ENCODE data around the gene NUDT12.

GRCh38 chr5:103522586-103522985, 40.0 kb downstream of the NUDT12 start:
- TF ChIP-seq, protein P1, sequence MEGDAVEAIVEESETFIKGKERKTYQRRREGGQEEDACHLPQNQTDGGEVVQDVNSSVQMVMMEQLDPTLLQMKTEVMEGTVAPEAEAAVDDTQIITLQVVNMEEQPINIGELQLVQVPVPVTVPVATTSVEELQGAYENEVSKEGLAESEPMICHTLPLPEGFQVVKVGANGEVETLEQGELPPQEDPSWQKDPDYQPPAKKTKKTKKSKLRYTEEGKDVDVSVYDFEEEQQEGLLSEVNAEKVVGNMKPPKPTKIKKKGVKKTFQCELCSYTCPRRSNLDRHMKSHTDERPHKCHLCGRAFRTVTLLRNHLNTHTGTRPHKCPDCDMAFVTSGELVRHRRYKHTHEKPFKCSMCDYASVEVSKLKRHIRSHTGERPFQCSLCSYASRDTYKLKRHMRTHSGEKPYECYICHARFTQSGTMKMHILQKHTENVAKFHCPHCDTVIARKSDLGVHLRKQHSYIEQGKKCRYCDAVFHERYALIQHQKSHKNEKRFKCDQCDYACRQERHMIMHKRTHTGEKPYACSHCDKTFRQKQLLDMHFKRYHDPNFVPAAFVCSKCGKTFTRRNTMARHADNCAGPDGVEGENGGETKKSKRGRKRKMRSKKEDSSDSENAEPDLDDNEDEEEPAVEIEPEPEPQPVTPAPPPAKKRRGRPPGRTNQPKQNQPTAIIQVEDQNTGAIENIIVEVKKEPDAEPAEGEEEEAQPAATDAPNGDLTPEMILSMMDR (tag by site-specific recombination; IDR thresholded peaks at IDR 0.05) = no peak
- TF ChIP-seq, protein P2, sequence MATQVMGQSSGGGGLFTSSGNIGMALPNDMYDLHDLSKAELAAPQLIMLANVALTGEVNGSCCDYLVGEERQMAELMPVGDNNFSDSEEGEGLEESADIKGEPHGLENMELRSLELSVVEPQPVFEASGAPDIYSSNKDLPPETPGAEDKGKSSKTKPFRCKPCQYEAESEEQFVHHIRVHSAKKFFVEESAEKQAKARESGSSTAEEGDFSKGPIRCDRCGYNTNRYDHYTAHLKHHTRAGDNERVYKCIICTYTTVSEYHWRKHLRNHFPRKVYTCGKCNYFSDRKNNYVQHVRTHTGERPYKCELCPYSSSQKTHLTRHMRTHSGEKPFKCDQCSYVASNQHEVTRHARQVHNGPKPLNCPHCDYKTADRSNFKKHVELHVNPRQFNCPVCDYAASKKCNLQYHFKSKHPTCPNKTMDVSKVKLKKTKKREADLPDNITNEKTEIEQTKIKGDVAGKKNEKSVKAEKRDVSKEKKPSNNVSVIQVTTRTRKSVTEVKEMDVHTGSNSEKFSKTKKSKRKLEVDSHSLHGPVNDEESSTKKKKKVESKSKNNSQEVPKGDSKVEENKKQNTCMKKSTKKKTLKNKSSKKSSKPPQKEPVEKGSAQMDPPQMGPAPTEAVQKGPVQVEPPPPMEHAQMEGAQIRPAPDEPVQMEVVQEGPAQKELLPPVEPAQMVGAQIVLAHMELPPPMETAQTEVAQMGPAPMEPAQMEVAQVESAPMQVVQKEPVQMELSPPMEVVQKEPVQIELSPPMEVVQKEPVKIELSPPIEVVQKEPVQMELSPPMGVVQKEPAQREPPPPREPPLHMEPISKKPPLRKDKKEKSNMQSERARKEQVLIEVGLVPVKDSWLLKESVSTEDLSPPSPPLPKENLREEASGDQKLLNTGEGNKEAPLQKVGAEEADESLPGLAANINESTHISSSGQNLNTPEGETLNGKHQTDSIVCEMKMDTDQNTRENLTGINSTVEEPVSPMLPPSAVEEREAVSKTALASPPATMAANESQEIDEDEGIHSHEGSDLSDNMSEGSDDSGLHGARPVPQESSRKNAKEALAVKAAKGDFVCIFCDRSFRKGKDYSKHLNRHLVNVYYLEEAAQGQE (tag by site-specific recombination; IDR thresholded peaks at IDR 0.05) = no peak
- no peak for TF ChIP-seq ATF2 (tag by site-specific recombination; IDR thresholded peaks at IDR 0.05; ENCODE audit: low read depth)
- no peak for TF ChIP-seq ZNF174 (tag by site-specific recombination; IDR thresholded peaks at IDR 0.05)
- TF ChIP-seq, protein P3, sequence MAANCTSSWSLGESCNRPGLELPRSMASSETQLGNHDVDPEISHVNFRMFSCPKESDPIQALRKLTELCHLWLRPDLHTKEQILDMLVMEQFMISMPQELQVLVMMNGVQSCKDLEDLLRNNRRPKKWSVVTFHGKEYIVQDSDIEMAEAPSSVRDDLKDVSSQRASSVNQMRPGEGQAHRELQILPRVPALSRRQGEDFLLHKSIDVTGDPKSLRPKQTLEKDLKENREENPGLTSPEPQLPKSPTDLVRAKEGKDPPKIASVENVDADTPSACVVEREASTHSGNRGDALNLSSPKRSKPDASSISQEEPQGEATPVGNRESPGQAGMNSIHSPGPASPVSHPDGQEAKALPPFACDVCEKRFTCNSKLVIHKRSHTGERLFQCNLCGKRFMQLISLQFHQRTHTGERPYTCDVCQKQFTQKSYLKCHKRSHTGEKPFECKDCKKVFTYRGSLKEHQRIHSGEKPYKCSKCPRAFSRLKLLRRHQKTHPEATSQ (tag by site-specific recombination; IDR thresholded peaks at IDR 0.05) = no peak
- no peak for TF ChIP-seq ZNF350 (tag by site-specific recombination; IDR thresholded peaks at IDR 0.05)
- TF ChIP-seq, protein P4, sequence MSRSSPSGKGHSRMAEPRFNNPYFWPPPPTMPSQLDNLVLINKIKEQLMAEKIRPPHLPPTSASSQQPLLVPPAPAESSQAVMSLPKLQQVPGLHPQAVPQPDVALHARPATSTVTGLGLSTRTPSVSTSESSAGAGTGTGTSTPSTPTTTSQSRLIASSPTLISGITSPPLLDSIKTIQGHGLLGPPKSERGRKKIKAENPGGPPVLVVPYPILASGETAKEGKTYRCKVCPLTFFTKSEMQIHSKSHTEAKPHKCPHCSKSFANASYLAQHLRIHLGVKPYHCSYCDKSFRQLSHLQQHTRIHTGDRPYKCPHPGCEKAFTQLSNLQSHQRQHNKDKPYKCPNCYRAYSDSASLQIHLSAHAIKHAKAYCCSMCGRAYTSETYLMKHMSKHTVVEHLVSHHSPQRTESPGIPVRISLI (tag by site-specific recombination; IDR thresholded peaks at IDR 0.05) = no peak
- TF ChIP-seq ZNF76 (tag by site-specific recombination; IDR thresholded peaks at IDR 0.05; ENCODE audit: borderline replicate concordance, low read depth) = no peak
